ENCODE measurements around the gene DDIT3.

The DDIT3 gene

DNA sequence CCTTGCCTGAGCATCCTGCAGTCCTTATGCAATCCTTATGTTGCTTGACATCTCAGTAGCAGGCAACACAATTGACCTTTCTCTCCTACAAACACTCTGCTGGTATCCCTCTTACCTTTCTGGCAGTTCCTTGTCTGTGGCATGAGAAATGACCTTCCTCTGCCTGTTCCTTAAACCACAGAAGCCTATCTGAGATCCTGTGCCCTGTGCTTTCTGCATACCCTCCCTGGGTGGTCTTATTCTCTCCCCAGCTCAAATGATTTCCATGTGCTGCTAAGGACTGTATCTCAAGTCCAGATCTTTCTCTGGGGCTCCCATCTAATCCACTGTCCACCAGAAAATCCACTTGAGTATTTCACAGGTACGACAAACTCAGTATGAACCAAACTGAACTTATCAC lies 38.6 kb downstream of the DDIT3 start:
- no peak for DNase-seq

DNA sequence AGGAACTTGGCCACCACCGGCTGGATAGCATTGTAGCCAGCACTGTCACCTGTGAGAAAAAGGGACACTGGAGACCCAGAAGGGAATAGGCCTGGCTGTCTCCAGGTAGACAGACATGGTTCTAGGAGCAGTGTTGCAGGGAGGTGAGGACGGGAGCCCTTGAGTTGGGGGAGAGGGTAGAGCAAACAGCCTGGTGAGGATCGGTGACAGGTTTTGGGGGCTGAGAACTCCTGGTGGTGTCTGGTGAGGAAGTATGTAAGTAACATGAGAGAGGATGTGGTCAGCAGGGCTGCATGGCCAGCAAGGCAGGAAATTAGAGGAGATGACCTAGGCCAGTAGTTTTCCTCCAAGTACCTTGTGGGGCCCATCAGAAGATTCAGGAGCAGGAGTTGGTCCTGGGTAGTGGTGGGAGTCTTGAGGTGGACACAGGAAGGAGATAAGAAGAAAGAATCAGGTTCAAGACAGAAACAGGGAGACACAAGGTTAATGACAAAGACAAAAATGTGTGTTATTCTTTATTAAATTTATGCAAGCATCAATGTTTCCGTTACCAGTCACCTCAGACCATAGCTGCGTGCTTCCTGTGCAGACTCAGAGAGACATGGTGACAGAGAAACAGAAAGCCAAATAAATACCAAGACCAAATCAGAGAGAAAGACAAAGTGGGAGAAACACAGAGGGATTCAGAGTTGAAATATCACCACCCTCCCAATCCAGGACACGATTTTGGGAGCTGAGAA lies 40.8 kb downstream of the DDIT3 start, which contains the start of gene ARHGAP9:
TSS of gene ARHGAP9 (minus strand) at position 491 of the 740 bp plus-strand sequence. CDS start at position 31, 460 bp downstream.
- DNase-seq: peak in 3 of 5 experiments; percentile 46 to 90 (median 81)

DNA sequence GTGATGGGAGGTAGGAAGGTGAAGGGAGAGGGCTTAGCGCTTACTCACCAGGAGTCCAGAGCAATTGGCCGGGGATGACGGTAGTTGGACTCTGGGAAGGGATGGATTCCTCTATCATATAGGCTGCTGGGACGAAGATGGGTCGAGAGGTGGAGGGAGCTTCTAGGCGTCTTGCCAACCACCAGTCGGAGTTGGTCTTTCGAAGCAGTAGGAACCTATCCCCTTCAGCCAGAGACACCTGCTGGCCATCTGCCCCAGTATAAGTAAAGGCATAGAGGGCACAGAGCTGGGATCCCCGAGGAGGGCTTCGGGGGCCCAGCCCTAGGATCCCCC lies 41.3 kb downstream of the DDIT3 start:
- no peak for DNase-seq

DNA sequence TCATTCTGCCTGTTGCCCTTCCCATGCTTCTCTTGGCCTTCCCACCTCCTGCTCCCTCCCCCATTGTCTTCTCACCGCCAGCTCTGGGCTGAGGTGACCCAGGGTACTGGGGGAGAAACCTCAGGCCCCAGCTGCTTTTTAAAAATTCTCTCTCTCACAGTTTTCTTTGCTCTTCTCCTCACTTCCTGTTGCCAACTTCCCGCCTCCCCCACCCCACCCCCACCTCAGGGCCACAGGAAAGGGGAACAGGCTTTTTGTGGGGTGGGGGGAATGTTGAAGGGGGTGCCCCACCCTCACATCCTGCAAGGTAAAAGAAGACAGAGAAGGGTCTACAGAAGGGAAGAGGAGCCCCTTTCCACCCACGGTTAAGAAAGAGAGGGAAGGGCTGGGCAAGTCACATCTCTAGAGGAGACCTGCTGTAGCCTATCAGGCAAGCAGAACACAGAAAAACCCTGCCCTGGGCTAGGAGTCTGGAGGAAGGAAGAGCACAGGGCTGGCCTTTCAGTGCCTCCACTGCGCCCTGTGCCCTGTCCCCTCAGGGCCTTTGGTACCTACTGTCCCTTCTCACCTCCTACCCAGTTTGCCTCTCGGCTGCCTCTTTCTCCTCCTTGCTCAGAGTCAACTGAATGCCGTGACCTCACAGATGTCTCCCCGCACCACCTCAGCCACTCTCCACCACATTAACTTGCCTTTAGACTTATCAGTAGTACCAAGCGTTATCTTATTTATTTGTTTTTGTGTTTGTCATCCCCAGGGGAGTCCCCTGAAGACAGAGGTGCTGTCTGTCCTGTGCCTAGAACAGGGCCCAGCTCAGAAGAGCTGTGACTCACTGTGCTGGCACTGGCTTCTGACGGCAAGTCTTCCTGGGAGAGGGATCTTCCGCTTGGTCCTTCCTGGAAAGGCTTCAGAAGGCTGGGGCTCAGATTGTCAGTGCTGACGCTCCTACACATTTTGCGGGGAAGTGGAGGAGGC lies 42.3 kb downstream of the DDIT3 start:
- DNase-seq: peak in 3 of 5 experiments; percentile 42 to 80 (median 64)

DNA sequence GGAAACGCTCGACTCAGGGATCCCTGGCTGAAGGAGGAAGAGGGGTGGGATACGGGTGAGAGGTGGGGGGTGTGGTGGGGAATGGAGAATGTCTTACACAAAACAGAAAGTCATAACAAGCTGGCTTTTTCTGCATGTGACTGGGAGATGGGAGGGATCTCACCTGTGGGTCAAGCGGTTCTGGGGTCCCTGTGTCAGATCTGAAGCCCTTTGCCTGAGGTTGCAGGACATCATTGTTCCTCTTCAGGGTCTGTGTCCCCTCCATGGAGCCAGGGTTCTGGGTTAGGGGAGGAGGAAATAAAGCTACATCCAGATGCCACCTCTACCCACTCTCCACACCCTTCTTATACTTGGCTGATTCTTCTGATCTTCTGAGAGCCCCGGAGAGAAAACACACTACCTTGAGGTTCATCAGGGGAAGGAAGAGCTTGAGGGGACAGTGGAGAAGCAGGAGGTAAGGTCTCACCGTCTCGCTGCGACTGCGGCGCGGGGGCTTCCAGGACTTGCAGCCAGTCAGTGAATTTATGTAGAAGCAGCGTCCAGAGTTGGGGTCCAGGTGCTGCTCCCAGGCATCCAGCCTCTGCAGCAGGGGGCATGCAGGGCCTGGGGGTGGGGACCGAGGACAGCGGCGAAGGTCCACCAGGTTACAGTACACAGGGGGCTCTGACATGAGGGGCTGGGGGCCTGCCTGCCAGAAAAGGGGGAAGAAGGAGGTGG lies 43.2 kb downstream of the DDIT3 start:
- DNase-seq: peak in 1 of 5 experiments; percentile 54

GRCh38 chr12:57476162-57476992 lies 43.9 kb downstream of the DDIT3 start:
- peak in 4 of 5 experiments; percentile 54 to 89 (median 66) for DNase-seq

GRCh38 chr12:57475271-57476161 lies 44.8 kb downstream of the DDIT3 start:
- DNase-seq: no peak

DNA sequence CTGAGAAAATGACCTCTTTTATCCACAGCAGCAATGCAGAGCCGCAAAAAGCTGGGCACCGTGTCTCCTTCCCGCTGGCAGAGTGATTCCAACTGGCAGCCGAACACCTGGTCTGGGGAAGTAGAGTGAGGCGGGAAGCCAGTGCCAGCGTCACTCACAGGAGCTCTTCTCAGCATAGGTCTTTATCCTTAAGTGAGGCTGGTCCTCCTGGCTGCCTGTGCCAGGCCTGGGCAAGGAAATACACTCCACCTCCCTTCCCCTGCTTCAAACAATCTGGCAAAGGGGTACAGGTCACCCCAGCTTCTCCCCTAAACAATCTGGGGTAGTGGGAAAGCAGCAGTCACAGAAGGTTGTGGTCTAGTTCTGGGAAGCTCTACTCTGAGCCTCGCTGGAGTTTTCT lies 45.5 kb downstream of the DDIT3 start:
- no peak for DNase-seq

- no peak for DNase-seq
Measured at GRCh38 chr12:57474430-57474829, 45.9 kb downstream of the DDIT3 start.

- DNase-seq: no peak
Measured at GRCh38 chr12:57473886-57474285, 46.4 kb downstream of the DDIT3 start.

- DNase-seq: no peak
Measured at GRCh38 chr12:57473392-57473791, 46.9 kb downstream of the DDIT3 start.

- DNase-seq: no peak
Measured at GRCh38 chr12:57472391-57472790, 47.9 kb downstream of the DDIT3 start.

- DNase-seq: no peak
Measured at GRCh38 chr12:57471661-57472060, 48.7 kb downstream of the DDIT3 start.

- no peak for DNase-seq
Measured at GRCh38 chr12:57470970-57471656, 49.2 kb downstream of the DDIT3 start.

GRCh38 chr12:57470286-57470969 lies 49.9 kb downstream of the DDIT3 start:
- no peak for DNase-seq

DNA sequence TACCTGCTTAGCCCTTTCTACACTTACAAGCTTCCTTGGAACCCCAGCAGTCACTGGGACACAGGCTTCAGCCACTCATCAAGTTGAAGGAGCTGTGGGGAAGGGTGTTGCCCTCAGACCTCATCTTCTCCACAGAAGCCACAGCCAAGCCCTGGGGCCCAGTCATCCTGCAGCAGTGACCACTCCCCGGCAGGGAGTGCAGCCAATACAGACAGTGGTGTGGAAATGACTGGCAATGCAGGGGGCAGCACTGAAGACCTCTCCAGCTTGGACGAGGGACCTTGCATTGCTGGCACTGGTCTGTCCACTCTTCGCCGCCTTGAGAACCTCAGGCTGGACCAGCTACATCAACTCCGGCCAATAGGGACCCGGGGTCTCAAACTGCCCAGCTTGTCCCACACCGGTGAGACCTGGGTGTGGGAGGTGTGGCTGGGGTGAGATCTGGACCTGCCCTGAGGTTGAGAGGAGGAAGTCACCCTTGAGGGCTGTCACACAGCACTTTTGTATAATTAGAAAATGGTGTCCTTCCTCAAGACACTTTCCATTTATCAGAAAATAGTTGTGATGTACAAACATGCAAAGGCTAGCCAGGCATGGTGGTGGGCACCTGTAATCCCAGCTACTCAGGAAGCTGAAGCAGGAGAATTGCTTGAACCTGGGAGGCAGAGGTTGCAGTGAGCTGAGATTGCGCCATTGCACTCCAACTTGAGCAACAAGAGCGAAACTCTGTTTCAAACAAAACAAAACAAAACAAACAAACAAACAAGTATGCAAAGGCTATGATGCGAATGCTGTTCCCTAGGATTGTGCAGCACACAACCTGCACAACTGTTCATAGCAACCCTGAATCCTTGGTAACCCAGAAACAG lies 50.8 kb downstream of the DDIT3 start:
- DNase-seq: no peak

GRCh38 chr12:57467915-57468314 lies 52.4 kb downstream of the DDIT3 start:
- no peak for DNase-seq

- DNase-seq: no peak
Measured at GRCh38 chr12:57467212-57467874, 53.0 kb downstream of the DDIT3 start.
